ENCODE data around the gene SH3BP1.

Gene SH3BP1

DNA sequence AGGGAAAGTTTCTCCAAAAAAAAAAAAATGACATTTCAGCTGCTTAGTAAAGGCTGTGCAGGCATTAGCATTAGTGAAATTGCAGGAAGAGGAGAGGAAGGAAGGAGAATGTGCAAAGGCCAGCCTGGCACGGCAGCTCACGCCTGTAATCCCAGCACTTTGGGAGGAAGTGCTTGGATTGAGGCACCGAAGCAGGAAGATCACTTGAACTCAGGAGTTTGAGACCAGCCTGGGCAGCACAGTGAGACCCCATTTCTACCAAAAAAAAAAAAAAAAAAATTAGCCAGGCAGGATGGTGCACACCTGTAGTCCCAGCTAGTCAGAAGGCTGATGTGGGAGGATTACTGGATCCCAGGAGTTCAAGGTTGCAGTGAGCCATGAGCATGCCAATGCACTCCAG is 65.2 kb downstream of the SH3BP1 start:
- TF ChIP-seq, protein P1, sequence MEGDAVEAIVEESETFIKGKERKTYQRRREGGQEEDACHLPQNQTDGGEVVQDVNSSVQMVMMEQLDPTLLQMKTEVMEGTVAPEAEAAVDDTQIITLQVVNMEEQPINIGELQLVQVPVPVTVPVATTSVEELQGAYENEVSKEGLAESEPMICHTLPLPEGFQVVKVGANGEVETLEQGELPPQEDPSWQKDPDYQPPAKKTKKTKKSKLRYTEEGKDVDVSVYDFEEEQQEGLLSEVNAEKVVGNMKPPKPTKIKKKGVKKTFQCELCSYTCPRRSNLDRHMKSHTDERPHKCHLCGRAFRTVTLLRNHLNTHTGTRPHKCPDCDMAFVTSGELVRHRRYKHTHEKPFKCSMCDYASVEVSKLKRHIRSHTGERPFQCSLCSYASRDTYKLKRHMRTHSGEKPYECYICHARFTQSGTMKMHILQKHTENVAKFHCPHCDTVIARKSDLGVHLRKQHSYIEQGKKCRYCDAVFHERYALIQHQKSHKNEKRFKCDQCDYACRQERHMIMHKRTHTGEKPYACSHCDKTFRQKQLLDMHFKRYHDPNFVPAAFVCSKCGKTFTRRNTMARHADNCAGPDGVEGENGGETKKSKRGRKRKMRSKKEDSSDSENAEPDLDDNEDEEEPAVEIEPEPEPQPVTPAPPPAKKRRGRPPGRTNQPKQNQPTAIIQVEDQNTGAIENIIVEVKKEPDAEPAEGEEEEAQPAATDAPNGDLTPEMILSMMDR (IDR thresholded peaks at IDR 0.05), result no peak

DNA sequence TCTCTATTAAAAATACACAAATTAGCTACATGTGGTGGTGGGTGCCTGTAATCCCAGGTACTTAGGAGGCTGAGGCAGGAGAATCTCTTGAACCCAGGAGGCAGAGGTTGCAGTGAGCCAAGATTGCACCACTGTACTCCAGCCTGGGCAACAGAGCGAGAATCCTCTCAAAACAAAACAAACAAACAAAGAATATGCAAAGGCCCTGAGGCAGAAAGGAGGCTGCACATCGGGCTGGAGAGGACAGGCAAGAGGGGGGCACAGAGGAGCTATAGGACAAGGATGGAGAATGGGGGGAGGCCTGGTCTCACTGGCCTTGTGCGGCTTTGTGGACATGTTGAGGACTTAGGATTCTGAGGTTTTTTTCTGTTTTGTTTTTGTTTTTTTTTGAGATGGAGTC is 65.7 kb downstream of the SH3BP1 start:
- TF ChIP-seq, protein P1 (IDR thresholded peaks at IDR 0.05), result no peak
